GM19240 (cell line): Measurements from ENCODE around the gene INPP5F.
"Not testable (repeated sequence)": the region's sequence is repeated elsewhere in the genome, so short reads cannot be mapped to it uniquely, and the experiment has no call there.

Source experiments
- DNase-seq: peaks from one replicate; pipeline ENCODE4 v3.0.0; 2011; ENCODE audit warnings: low spot score; ENCODE audit not compliant: insufficient read length

The INPP5F gene

GRCh38 chr10:119775529-119775928 lies 49.7 kb downstream of the INPP5F start:
- DNase-seq, result no peak

- no peak for DNase-seq
These were observed 50.7 kb downstream of the INPP5F start for GRCh38 chr10:119776536-119776935.

- no peak for DNase-seq
These were observed 51.8 kb downstream of the INPP5F start for GRCh38 chr10:119777686-119778085.

GRCh38 chr10:119778776-119779445 lies 53.1 kb downstream of the INPP5F start:
- DNase-seq, result no peak

- DNase-seq, result no peak
These were observed 55.1 kb downstream of the INPP5F start for GRCh38 chr10:119780879-119781480.

GRCh38 chr10:119781498-119781897 lies 55.6 kb downstream of the INPP5F start:
- DNase-seq, result no peak

GRCh38 chr10:119782981-119783664 lies 57.3 kb downstream of the INPP5F start:
- no peak for DNase-seq

GRCh38 chr10:119783665-119784027 lies 57.8 kb downstream of the INPP5F start:
- DNase-seq, result no peak

- no peak for DNase-seq
These were observed 58.7 kb downstream of the INPP5F start for GRCh38 chr10:119784340-119785067.

- no peak for DNase-seq
These were observed 60.4 kb downstream of the INPP5F start for GRCh38 chr10:119786117-119786769.

GRCh38 chr10:119795101-119795500 lies 69.3 kb downstream of the INPP5F start:
- DNase-seq, result not testable (repeated sequence)

GRCh38 chr10:119796039-119796438 lies 70.2 kb downstream of the INPP5F start:
- DNase-seq, result no peak

GRCh38 chr10:119801176-119801575 lies 75.3 kb downstream of the INPP5F start:
- no peak for DNase-seq

- no peak for DNase-seq
These were observed 76.2 kb downstream of the INPP5F start for GRCh38 chr10:119801998-119802538.

GRCh38 chr10:119803264-119803663 lies 77.4 kb downstream of the INPP5F start:
- DNase-seq, result no peak

- DNase-seq, result no peak
These were observed 79.9 kb downstream of the INPP5F start for GRCh38 chr10:119805702-119806230.

GRCh38 chr10:119806334-119807130 lies 80.7 kb downstream of the INPP5F start:
- DNase-seq, result no peak

GRCh38 chr10:119807960-119808697 lies 82.3 kb downstream of the INPP5F start:
- no peak for DNase-seq

- no peak for DNase-seq
These were observed 85.3 kb downstream of the INPP5F start for GRCh38 chr10:119811122-119811521.
